ENCODE data around the gene GRIP2.

- TF ChIP-seq CTCF (IDR thresholded peaks at IDR 0.05): no peak
- no peak for TF ChIP-seq POLR2A (IDR thresholded peaks at IDR 0.05)
Measured at GRCh38 chr3:14536837-14537589, 3.1 kb downstream of the GRIP2 start.
